NCI-H2196 (cell line): ENCODE data around the gene UNC13A.
"Not testable (repeated sequence)": the region's sequence is repeated elsewhere in the genome, so short reads cannot be mapped to it uniquely, and the experiment has no call there.

ENCODE experiments used
- DNase-seq: peaks from one replicate; lab custom pipeline; 2025; ENCODE audit not compliant: unreplicated experiment; lab: John Stamatoyannopoulos, UW

The UNC13A gene

DNA sequence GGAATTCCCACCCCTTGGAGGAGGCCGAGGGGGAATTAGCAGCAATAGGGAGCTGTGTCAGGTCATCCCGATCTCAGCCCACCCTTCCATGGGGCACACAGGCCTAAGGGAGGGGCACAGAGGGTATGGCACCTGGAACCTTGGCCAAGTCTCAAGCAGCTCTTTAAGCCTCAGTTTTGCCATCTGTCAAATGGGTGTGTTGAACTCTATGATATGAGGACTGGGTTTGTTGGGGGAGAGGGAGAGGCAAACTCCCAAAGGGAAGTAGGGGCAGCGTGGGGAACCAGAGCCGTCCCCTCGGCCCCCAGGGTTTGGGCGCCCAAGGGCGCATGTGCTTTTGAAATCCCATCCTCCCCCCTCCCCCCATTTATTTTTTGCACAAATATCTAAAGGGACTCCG, 83.0 kb downstream of the UNC13A start:
- no peak for DNase-seq

DNA sequence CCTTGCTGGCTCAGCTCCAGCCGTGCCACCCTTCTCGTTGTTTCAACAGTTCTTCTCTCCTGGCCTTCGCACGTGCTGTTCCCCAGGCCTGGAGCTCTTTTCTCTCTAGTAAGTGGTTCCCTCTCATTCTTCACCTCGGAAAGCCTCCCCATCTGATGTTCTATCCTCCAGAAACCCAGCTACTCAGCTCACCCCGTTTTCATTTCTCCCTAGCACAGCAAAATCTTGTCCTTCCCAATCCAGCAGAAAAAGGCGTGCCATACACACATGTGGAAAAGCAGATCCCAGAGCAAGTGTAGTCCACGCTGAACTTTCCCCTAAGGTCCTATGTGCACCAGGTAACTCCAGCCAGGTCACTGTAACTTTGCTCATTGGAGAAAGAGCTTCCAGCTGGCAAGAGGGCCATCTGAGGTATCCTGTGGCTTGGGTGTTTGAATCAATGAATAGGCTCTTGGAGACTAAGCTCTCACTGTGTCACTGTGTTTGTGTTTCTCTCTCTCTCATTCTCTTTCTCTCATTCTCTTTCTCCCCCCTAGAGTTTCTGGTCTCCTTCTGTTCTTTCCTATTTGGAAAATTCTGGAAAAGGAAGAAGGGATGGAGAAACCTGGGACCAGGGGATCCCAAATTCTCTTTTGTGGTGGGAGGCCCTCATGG, 83.7 kb downstream of the UNC13A start:
- no peak for DNase-seq

- DNase-seq = no peak
These were observed 85.2 kb downstream of the UNC13A start for GRCh38 chr19:17602872-17603510.

GRCh38 chr19:17602217-17602616, 85.9 kb downstream of the UNC13A start:
- no peak for DNase-seq

- DNase-seq = no peak
These were observed 86.5 kb downstream of the UNC13A start for GRCh38 chr19:17601683-17602082.

GRCh38 chr19:17599780-17600179, 88.4 kb downstream of the UNC13A start:
- DNase-seq = no peak

GRCh38 chr19:17598953-17599352, 89.2 kb downstream of the UNC13A start:
- DNase-seq = no peak

GRCh38 chr19:17598063-17598462, 90.1 kb downstream of the UNC13A start:
- not testable (repeated sequence) for DNase-seq

GRCh38 chr19:17594296-17594695, 93.9 kb downstream of the UNC13A start:
- DNase-seq = not testable (repeated sequence)

- DNase-seq = no peak
These were observed 97.3 kb downstream of the UNC13A start for GRCh38 chr19:17590866-17591265.

- DNase-seq = not testable (repeated sequence)
These were observed 102.8 kb downstream of the UNC13A start for GRCh38 chr19:17585395-17585794.

- DNase-seq = no peak
These were observed 104.0 kb downstream of the UNC13A start for GRCh38 chr19:17584132-17584531.

- DNase-seq = no peak
These were observed 105.5 kb downstream of the UNC13A start for GRCh38 chr19:17582613-17583012.

DNA sequence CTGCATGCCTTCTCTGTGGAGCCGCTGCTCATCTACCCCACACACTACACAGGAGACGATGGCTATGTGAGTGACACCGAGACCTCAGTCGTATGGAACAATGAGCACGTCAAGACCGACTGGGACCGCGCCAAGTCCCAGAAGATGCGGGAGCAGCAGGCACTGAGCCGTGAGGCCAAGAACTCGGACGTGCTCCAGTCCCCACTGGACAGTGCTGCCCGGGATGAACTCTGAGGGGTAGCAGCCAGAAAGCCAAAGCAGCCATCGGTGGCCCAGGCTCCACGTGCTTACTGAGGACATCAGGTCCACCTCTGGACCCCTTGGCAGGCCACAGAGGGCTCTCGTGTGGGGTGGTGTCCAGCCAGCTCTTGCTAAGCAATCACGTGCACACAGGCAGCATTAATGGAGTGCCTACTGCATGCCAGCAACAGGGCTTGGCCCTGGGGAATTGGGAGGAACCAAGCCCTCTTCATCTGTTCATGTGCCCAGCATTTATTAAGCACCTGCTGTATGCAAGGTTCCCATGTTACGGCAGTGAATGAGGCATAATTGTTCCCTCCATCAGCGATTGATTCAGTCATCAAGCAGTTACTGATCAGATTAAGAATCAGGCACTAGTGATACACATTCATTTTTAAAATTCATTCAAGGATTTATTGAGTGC, 106.8 kb downstream of the UNC13A start:
- no peak for DNase-seq

DNA sequence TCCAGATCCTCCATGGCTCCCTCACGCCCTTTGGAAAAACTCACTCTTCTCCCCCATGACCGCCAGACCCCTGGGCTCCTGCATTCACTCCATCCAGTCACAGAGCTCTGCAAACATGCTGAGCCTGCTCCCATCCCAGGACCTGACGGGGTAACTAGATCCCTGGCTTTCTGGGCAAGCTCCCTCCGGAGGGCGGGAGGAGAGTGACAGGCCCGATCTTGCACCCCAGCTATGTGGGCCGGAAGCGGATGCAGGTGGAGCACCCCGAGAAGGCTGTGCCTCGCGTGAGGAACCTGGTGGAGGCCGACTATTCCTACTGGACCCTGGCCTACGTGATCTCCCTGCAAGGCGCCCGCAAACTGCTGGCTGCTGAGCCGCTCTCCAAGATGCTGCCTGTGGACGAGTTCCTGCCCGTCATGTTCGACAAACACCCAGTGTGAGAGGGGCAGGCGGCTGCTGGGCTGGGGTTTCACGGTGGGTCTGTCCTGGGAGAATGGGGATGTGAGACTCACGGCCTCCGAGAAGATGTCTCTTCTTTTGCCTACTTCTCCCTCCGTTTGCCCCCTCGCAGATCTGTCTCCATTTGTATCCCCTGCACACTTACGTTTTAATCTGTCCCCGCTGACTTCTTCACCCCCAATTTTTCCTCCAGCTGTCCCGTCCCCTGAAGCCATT, 107.5 kb downstream of the UNC13A start:
- no peak for DNase-seq

- peak; percentile 76 for DNase-seq
These were observed 108.4 kb downstream of the UNC13A start for GRCh38 chr19:17579661-17580244.

GRCh38 chr19:17577457-17578097, 110.6 kb downstream of the UNC13A start:
- DNase-seq = no peak

DNA sequence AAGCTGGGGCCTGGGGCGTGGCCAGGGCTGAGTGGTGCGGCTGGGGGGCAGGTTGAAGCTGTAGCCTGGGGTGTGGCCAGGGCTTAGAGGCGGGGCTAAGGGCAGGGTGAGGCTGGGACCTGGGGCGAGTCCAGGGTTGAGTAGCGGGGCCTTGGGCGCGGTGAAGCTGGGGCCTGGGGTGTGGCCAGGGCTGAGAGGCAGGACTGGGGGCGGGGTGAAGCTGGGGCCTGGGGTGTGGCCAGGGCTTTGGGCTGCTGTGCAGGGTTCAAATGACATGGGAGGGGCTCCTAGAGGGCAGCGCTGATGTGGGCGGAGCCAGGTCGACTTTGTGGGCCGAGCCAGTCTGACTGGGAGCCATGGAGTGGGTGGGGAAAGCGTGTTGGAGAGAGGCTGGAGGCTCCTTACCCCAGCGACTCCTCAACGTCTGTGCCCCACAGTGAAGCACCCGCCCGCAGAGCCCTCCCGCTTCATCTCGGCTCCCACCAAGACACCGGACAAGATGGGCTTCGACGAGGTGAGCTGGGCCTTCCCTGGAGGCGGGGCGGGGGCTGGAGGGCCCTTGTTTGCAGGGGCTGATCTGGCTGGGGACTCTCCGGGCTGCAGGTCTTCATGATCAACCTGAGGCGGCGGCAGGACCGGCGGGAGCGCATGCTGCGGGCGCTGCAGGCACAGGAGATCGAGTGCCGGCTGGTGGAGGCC, 111.2 kb downstream of the UNC13A start:
- DNase-seq = peak; percentile 55

DNA sequence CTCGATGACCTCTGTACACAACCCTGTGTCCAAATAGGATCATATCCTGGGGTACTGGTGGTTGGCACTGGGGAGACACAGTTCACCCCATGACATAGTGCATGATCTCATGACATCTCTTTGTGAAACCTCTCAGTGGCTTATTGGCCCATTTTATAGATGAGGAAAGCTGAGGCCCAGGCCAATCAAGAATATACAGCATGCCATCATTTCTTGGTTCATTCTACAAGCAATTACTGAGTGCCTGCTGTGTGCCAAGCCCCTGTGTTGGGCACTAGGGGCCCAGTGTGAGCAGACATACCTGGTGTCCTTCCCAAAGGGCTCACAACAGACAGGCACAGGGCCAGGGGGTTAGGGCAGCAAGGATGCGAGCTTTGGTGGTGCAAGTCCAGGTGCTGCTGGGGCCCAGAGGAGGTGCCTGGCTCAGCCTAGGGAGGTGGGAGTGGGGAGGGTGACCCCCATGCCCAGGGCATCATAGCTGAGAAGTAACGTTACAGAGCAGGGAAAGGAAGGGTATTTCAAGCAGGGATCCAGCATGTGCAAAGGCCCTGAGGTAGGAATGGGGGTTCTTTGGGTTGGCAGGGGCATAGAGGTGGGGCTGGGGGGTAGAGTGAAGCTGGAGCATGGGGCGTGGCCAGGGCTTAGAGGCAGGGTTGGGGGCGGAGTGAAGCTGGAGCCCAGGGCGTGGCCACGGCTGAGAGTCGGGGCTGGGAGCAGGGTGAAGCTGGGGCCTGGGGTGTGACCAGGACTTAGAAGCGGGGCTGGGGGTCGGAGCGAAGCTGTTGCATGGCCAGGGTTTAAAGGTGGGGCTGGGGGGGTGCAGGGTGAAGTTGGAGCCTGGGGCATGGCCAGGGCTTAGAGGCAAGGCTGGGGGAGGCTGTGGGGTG, 112.0 kb downstream of the UNC13A start:
- no peak for DNase-seq
